ENCODE measurements around the gene DHRS9. TPM values are rescaled to one million over a fixed set of nuclear protein-coding genes. Genes with fewer than 3 reads are reported as not detected.

Gene DHRS9
- total RNA-seq, 1 donor from 2014 or later: 4.9 TPM

Other genes with a start within 250 kb of the DHRS9 start
- 0.36 TPM for gene SPC25, start 179.1 kb upstream of the DHRS9 start, total RNA-seq
- not detected for gene G6PC2, start 168.3 kb upstream of the DHRS9 start, total RNA-seq
- 1.5 TPM for gene ABCB11, start 38.2 kb upstream of the DHRS9 start, total RNA-seq